Uterus (tissue), 2 donors: ENCODE results near the gene SRSF4.

Experiments
- CTCF ChIP-seq, 4 experiments: fragments of 200-600 bp in 2 of 4; fragments of 450-650 bp in 2 of 4; sonication (generic) in 2 of 4; IDR thresholded peaks; one replicate each; pipeline ENCODE4 v1.5.1; 2016 to 2019; ENCODE audit warnings: antibody characterized with exemption in 4 of 4, mild to moderate bottlenecking in 2 of 4, moderate library complexity in 1 of 4
- POLR2A ChIP-seq, 2 donors: fragments of 450-650 bp; IDR thresholded peaks; one replicate each; pipeline ENCODE4 v1.6.1; 2016; ENCODE audit warnings: antibody characterized with exemption in 2 of 2, mild to moderate bottlenecking in 1 of 2, moderate library complexity in 1 of 2

- TF ChIP-seq CTCF (IDR thresholded peaks at IDR 0.05) (no peak), POLR2A (IDR thresholded peaks at IDR 0.05) (no peak)
These were observed 41.0 kb upstream of the SRSF4 start for GRCh38 chr1:29222686-29223085.
